ENCODE measurements around the gene NOLC1. TPM values are rescaled to one million over a fixed set of nuclear protein-coding genes. Genes with fewer than 3 reads are reported as not detected.

The NOLC1 gene
- total RNA-seq, 1 donor from 2014 or later: 57.5 TPM

DNA sequence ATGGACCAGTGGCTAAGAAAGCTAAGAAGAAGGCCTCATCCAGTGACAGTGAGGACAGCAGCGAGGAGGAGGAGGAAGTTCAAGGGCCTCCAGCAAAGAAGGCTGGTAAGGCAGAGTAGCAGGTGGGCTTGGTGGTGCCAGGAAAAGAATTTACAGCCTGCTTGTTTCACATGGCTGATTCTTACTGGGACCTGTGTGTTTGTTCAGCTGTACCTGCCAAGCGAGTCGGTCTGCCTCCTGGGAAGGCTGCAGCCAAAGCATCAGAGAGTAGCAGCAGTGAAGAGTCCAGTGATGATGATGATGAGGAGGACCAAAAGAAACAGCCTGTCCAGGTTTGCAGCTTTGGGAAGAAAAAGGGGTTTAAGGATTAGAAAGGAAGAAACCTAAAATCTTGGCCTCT is 5.0 kb downstream of the NOLC1 start:
- no peak for ATAC-seq

DNA sequence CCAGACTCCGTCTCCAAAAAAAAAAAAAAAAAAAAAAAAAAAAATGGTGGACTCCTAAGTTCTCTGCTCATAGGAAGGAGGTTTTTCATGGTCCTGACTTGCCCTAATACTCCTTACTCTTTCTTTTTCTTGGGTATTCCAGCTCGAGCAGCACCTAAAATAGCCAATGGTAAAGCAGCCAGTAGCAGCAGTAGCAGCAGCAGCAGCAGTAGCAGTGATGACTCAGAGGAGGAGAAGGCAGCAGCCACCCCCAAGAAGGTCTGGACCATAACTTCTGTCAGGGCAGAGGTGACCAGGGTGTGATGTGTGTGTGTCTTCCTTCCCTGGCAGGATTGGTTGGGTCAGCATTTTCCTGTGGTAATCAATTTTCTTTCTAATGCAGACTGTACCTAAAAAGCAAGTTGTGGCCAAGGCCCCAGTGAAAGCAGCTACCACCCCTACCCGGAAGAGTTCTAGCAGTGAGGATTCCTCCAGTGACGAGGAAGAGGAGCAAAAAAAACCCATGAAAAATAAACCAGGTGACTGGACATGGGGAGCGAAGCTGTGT is 6.9 kb downstream of the NOLC1 start:
- no peak for ATAC-seq

DNA sequence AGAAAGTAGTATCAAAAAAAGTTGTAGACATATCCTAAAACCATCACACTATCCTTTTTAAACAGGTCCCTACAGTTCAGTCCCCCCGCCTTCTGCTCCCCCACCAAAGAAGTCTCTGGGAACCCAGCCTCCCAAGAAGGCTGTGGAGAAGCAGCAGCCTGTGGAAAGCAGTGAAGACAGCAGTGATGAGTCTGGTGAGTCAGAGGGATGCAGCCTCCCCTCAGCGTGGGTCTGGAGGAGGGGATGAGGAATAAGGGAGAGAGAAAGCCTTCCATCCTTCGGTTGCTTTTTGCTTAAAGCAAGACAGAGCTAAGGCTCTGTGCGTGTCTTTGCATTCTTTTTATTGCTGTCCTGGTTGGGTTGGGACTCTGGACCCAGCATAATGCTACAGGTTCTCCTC is 7.6 kb downstream of the NOLC1 start:
- no peak for ATAC-seq

DNA sequence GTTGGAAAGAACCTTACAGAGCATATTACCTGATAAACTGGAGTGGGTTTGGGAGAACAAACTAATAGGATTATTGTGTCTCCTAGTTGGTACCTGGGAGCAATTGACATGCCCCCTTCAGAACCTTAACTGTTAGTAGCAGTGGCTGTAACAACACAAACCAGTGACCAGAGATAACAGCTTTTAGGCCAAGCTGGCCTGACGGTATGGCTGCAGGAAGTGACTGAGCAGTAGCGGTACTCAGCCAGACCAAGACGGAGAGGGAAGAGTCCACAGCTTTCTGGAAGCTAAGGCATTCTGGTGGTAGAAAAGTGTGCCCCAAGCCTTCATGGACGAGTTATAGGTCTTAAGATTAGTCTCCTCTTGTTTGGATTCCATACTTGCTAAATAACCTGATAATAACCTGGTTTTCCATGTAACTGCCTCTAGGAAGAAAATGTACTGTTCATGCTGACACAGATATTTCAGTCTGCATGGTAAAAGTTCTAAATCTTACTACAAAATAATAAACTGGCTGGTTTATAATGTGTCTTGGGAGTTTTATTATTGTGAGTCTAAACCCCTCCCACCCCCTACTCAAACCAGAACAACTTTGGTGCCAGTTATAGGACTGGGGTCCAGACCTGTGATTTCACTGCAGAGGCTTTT is 11.3 kb downstream of the NOLC1 start:
- ATAC-seq: no peak

- no peak for ATAC-seq
Measured at GRCh38 chr10:102167861-102168260, 15.7 kb downstream of the NOLC1 start.

DNA sequence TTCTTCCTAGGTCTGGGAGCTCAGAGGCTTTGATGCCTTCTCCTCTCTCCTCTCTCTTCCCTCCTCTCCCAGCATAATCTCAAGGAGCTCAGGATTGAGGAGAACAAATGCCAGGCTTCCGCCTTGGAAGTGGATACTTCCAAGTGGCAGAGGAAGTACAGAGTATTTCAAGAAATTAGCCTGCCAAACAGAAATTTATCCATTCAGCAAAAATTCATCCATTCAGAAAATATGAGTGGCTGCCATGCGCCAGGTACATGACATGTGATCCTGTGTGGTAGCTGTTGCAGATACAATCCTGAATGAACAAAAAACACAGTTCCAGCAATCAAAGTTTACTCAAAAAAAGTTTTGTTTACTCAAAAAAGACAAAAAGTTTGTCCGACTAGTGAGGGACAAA is 18.4 kb downstream of the NOLC1 start:
- no peak for ATAC-seq

DNA sequence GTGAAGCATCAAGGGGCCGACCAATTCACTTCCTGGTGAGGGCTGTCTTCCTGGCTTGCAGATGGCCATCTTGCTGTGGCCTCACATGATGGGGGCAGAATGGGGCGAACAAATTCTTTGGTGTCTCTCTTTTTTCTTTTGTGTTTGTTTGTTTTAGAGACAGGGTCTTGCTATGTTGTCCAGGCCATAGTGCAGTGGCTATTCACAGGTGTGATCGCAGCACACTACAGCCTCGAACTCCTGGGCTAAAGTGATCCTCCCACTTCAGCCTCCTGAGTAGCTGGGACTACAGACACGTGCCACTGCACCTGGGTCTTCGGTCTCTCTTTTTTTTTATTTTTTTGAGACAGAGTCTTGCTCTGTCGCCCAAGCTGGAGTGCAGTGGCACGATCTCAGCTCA is 20.1 kb downstream of the NOLC1 start:
- ATAC-seq: no peak

- ATAC-seq: no peak
Measured at GRCh38 chr10:102175415-102175814, 23.2 kb downstream of the NOLC1 start.

- ATAC-seq: no peak
Measured at GRCh38 chr10:102184606-102185005, 32.4 kb downstream of the NOLC1 start.

GRCh38 chr10:102185272-102185671 is 33.1 kb downstream of the NOLC1 start:
- no peak for ATAC-seq

- peak; percentile 41 for ATAC-seq
Measured at GRCh38 chr10:102185811-102186527, 33.8 kb downstream of the NOLC1 start.

GRCh38 chr10:102188298-102188940 is 36.2 kb downstream of the NOLC1 start:
- peak; percentile 36 for ATAC-seq

GRCh38 chr10:102188941-102189898 is 37.0 kb downstream of the NOLC1 start:
- peak; percentile 10 for ATAC-seq

- ATAC-seq: no peak
Measured at GRCh38 chr10:102191956-102192355, 39.8 kb downstream of the NOLC1 start.

DNA sequence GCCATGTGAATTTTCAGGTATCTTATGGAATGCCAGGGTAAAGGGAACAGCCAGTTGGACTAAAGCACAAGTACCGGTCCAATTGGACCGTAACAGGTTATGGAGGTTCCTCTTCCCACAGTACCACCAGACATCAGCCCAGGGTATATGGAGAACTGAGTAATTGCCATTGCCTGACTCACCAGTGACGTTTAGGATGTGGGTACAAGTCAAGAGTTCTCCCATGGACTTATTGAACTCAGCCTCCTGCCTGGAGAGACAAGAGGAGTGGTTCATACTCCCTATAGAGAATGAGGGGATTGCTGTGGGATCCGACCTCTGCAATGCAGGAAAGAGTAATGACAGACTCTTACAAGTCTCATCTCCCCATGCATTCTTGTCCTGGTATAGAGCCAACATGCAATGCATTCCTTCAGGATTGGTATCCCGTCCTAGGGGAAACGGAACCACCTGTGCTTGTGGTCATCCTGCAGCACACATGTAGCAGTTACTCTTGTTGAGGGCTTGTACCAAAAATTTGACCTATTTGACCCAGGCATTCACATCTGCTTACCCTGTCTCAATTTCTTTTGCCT is 43.2 kb downstream of the NOLC1 start:
- no peak for ATAC-seq

GRCh38 chr10:102196893-102197292 is 44.7 kb downstream of the NOLC1 start:
- ATAC-seq: no peak

GRCh38 chr10:102198027-102198426 is 45.8 kb downstream of the NOLC1 start:
- ATAC-seq: no peak

DNA sequence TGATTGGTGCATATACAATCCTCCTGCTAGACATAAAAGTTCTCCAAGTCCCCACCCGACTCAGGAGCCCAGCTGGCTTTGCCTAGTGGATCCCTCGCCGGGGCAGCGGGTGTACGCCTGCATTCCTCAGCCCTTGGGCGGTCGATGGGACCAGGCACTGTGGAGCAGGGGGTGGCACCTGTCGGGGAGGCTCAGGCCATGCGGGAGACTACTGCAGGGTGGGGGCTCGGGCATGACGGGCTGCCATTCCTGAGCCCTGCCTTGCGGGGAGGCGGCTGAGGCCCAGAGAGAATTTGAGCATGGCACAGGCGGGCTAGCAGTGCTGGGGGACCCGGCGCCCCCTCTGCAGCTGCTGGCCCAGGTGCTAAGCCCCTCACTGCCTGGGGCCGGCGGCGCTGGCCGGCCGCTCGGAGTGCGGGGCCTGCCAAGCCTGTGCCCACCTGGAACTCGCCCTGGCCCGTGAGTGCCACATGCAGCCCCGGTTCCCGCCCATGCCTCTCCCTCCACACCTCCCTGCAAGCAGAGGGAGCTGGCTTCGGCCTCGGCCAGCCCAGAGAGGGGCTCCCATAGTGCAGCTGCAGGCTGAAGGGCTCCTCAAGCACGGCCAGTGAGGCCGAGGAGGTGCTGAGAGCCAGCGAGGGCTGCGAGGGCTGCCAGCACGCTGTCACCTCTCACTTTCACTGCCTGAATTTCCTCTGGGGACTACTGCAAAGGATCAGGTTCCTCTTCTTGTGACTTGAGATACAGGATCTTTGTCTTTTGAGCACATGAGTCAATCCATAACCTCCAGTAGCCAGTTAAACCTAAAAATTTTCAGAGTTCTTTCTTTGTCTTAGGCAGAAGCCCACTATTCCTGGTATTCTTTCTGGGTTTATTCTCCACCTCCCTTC is 48.8 kb downstream of the NOLC1 start:
- no peak for ATAC-seq

DNA sequence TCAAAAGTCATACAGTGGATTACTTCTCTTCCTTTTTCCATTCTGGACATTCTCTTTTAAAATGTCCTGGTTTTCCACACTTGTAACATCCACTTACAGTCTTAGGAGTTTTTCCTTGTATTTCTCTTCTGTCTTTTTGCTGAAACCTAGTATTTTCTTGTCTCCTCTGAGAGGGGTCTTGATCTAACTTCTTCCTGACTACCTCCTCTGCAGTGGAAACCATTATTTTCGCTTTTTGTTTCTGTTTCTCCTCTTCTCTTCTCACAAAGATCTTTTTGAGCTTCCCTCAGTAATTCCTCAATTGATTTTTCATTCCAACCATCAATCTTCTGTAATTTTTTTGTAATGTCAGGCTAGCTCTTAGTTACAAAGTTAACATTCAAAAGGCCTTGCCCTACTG is 50.2 kb downstream of the NOLC1 start:
- no peak for ATAC-seq

- no peak for ATAC-seq
Measured at GRCh38 chr10:102208311-102209035, 56.3 kb downstream of the NOLC1 start.

All from esophagus mucosa (tissue), 1 donor.